GF-D8 (cell line): ENCODE results near the gene ZFAND2B.

ENCODE experiments used
- DNase-seq: peaks from one replicate; lab custom pipeline; 2025; lab: John Stamatoyannopoulos, UW

Gene ZFAND2B

GRCh38 chr2:219206328-219207133 is at the start of gene ZFAND2B:
ZFAND2B (plus strand) TSS chr2:219206782; CDS start chr2:219206988, 206 bp downstream.
- DNase-seq, result peak; percentile 79

- DNase-seq, result no peak
Observed at GRCh38 chr2:219157396-219157795, 49.2 kb upstream of the ZFAND2B start.

- no peak for DNase-seq
Observed at GRCh38 chr2:219158025-219158424, 48.6 kb upstream of the ZFAND2B start.

- no peak for DNase-seq
Observed at GRCh38 chr2:219158586-219158985, 48.0 kb upstream of the ZFAND2B start.

GRCh38 chr2:219159771-219160185 is 46.8 kb upstream of the ZFAND2B start:
- DNase-seq, result no peak

- DNase-seq, result peak; percentile 65
Observed at GRCh38 chr2:219160186-219161017, 46.2 kb upstream of the ZFAND2B start, which contains the start of gene NHEJ1. NHEJ1 (minus strand) TSS chr2:219160815; CDS start chr2:219158362, 2,453 bp downstream.

GRCh38 chr2:219161097-219161496 is 45.5 kb upstream of the ZFAND2B start:
- DNase-seq, result no peak

GRCh38 chr2:219163156-219163555 is 43.4 kb upstream of the ZFAND2B start:
- DNase-seq, result no peak

GRCh38 chr2:219165058-219165911 is 41.3 kb upstream of the ZFAND2B start:
- DNase-seq, result no peak

- no peak for DNase-seq
Observed at GRCh38 chr2:219167997-219168396, 38.6 kb upstream of the ZFAND2B start.

GRCh38 chr2:219168526-219168925 is 38.1 kb upstream of the ZFAND2B start:
- DNase-seq, result no peak

GRCh38 chr2:219168932-219169331 is 37.6 kb upstream of the ZFAND2B start:
- no peak for DNase-seq

- no peak for DNase-seq
Observed at GRCh38 chr2:219169930-219170654, 36.5 kb upstream of the ZFAND2B start, which contains the start of gene SLC23A3. SLC23A3 (minus strand) TSS chr2:219170029; CDS start chr2:219169984, 45 bp downstream.

GRCh38 chr2:219171231-219171651 is 35.3 kb upstream of the ZFAND2B start:
- DNase-seq, result no peak

GRCh38 chr2:219172231-219173154 is 34.1 kb upstream of the ZFAND2B start:
- no peak for DNase-seq

GRCh38 chr2:219173176-219173575 is 33.4 kb upstream of the ZFAND2B start:
- DNase-seq, result no peak

GRCh38 chr2:219174146-219174545 is 32.4 kb upstream of the ZFAND2B start:
- no peak for DNase-seq

GRCh38 chr2:219174801-219175200 is 31.8 kb upstream of the ZFAND2B start:
- no peak for DNase-seq

GRCh38 chr2:219175486-219175885 is 31.1 kb upstream of the ZFAND2B start:
- no peak for DNase-seq
